ENCODE results near the gene IMP4.
A peak's percentile ranks its signal among the peaks of the same experiment; 100 is the strongest.

The IMP4 gene

GRCh38 chr2:130376433-130377293, 34.0 kb downstream of the IMP4 start:
- H3K27me3 ChIP-seq (ENCODE audit: insufficient read depth, low read depth): no peaks in the 10 kb centered on the region
- no peaks in the 10 kb centered on the region for H4K20me1 ChIP-seq (ENCODE audit: insufficient read depth)
- peaks cover 18% of the 10 kb centered on the region; the same call in 1 of the 2 replicates for H3K79me2 ChIP-seq (ENCODE audit: insufficient read depth, low read depth)
- H3K4me2 ChIP-seq: peak overlapping the region; percentile 85
- H3K36me3 ChIP-seq (ENCODE audit: insufficient read depth): no peaks in the 10 kb centered on the region
- TF ChIP-seq CTCF (conservative IDR thresholded peaks at IDR 0.05; ENCODE audit: low read depth, low read length): no peak; the same call in 1 of the 2 replicates
- H3K9ac ChIP-seq: no peak overlapping the region; the same call in 1 of the 2 replicates
- peak overlapping the region; percentile 66 for H3K27ac ChIP-seq
- H2AFZ ChIP-seq (ENCODE audit: low read depth): no peak overlapping the region
- no peak overlapping the region for H3K4me3 ChIP-seq (IDR thresholded peaks at IDR 0.05; ENCODE audit: insufficient read depth, low read depth, low read length)
- H3K4me1 ChIP-seq (ENCODE audit: low read depth, poor library complexity, severe bottlenecking): peaks cover 59% of the 10 kb centered on the region

GRCh38 chr2:130377491-130377890, 34.8 kb downstream of the IMP4 start:
- Histone ChIP-seq H3K36me3 (ENCODE audit: insufficient read depth) (no peaks in the 10 kb centered on the region), H3K27ac (peak overlapping the region; percentile 66; the same call in 1 of the 2 replicates), H3K9ac (no peak overlapping the region; the same call in 1 of the 2 replicates), H3K4me3 (IDR thresholded peaks at IDR 0.05; ENCODE audit: insufficient read depth, low read depth, low read length) (no peak overlapping the region), H3K27me3 (ENCODE audit: insufficient read depth, low read depth) (no peaks in the 10 kb centered on the region), H3K79me2 (ENCODE audit: insufficient read depth, low read depth) (peaks cover 18% of the 10 kb centered on the region; the same call in 1 of the 2 replicates), H3K4me2 (peak overlapping the region; percentile 85), H2AFZ (ENCODE audit: low read depth) (no peak overlapping the region), H3K4me1 (ENCODE audit: low read depth, poor library complexity, severe bottlenecking) (peaks cover 59% of the 10 kb centered on the region), H4K20me1 (ENCODE audit: insufficient read depth) (no peaks in the 10 kb centered on the region)
- no peak for TF ChIP-seq CTCF (conservative IDR thresholded peaks at IDR 0.05; ENCODE audit: low read depth, low read length)

GRCh38 chr2:130378206-130378897, 35.7 kb downstream of the IMP4 start:
- H3K9ac ChIP-seq: no peak overlapping the region
- no peak for TF ChIP-seq CTCF (conservative IDR thresholded peaks at IDR 0.05; ENCODE audit: low read depth, low read length)
- H3K4me2 ChIP-seq: peak overlapping the region; percentile 85; the same call in 1 of the 2 replicates
- H3K79me2 ChIP-seq (ENCODE audit: insufficient read depth, low read depth): peaks cover 11% of the 10 kb centered on the region; the same call in 1 of the 2 replicates
- H4K20me1 ChIP-seq (ENCODE audit: insufficient read depth): no peaks in the 10 kb centered on the region
- no peak overlapping the region for H2AFZ ChIP-seq (ENCODE audit: low read depth)
- H3K27me3 ChIP-seq (ENCODE audit: insufficient read depth, low read depth): no peaks in the 10 kb centered on the region
- H3K4me1 ChIP-seq (ENCODE audit: low read depth, poor library complexity, severe bottlenecking): peaks cover 55% of the 10 kb centered on the region
- H3K4me3 ChIP-seq (IDR thresholded peaks at IDR 0.05; ENCODE audit: insufficient read depth, low read depth, low read length): no peak overlapping the region
- H3K36me3 ChIP-seq (ENCODE audit: insufficient read depth): no peaks in the 10 kb centered on the region
- no peak overlapping the region for H3K27ac ChIP-seq

- H3K36me3 ChIP-seq (ENCODE audit: insufficient read depth): no peaks in the 10 kb centered on the region
- H3K4me2 ChIP-seq: no peak overlapping the region
These were observed 36.2 kb downstream of the IMP4 start for GRCh38 chr2:130378898-130379214.

More at GRCh38 chr2:130378898-130379214, 36.2 kb downstream of the IMP4 start:
- Histone ChIP-seq H3K4me3 (IDR thresholded peaks at IDR 0.05; ENCODE audit: insufficient read depth, low read depth, low read length) (no peak overlapping the region), H3K27ac (no peak overlapping the region), H2AFZ (ENCODE audit: low read depth) (no peak overlapping the region), H3K79me2 (ENCODE audit: insufficient read depth, low read depth) (peaks cover 6% of the 10 kb centered on the region; the same call in 1 of the 2 replicates), H3K9ac (no peak overlapping the region), H4K20me1 (ENCODE audit: insufficient read depth) (no peaks in the 10 kb centered on the region), H3K4me1 (ENCODE audit: low read depth, poor library complexity, severe bottlenecking) (peaks cover 50% of the 10 kb centered on the region), H3K27me3 (ENCODE audit: insufficient read depth, low read depth) (no peaks in the 10 kb centered on the region)
- TF ChIP-seq CTCF (conservative IDR thresholded peaks at IDR 0.05; ENCODE audit: low read depth, low read length): no peak
